ENCODE data around the gene JSRP1. TPM values are rescaled to one million over a fixed set of nuclear protein-coding genes. Genes with fewer than 3 reads are reported as not detected.

JSRP1 gene
- total RNA-seq, 2 experiments from 2014 or later, result 0.39 to 0.75 TPM

- Mint-ChIP-seq H3K4me1 (peaks cover 13% of the 10 kb centered on the region), H3K27me3 (no peaks in the 10 kb centered on the region), H3K36me3 (ENCODE audit: low read depth) (peaks cover 37% of the 10 kb centered on the region), H3K4me3 (no peak overlapping the region), H3K9me3 (ENCODE audit: low read depth) (no peaks in the 10 kb centered on the region), H3K27ac (no peak overlapping the region)
- ATAC-seq (no peak), DNase-seq (no peak)
- intact Hi-C loops (cut with DNase I, micrococcal nuclease), result no loop called here
- POLR2A ChIA-PET, result no interaction called here
- CTCF ChIA-PET, result interaction anchor here (0.6 kb wide), 1 partner anchor 529 kb away, joined by 4 read pairs; no protein-coding TSS in a partner anchor
Measured at GRCh38 chr19:2219726-2220125, 36.5 kb downstream of the JSRP1 start.

- intact Hi-C loops (cut with DNase I, micrococcal nuclease), result no loop called here
- ATAC-seq (no peak), DNase-seq (no peak)
- Mint-ChIP-seq H3K9me3 (ENCODE audit: low read depth) (no peaks in the 10 kb centered on the region), H3K36me3 (ENCODE audit: low read depth) (peaks cover 32% of the 10 kb centered on the region), H3K4me1 (peaks cover 17% of the 10 kb centered on the region), H3K27ac (no peak overlapping the region), H3K4me3 (no peak overlapping the region), H3K27me3 (no peaks in the 10 kb centered on the region)
- CTCF ChIA-PET, result no interaction called here
- POLR2A ChIA-PET, result no interaction called here
Measured at GRCh38 chr19:2217591-2217990, 38.6 kb downstream of the JSRP1 start.

- ChIA-PET POLR2A (interaction anchor here (0.6 to 1.5 kb wide), 3 partner anchors 19 to 485 kb away, joined by 4 to 7 read pairs (median 5); partner anchors contain the start of gene PLEKHJ1), CTCF (interaction anchor here (0.6 kb wide), 1 partner anchor 61 kb away, joined by 3 read pairs; no protein-coding TSS in a partner anchor)
- ATAC-seq, result no peak
- DNase-seq, result no peak
- Mint-ChIP-seq H3K36me3 (ENCODE audit: low read depth) (peaks cover 37% of the 10 kb centered on the region), H3K4me3 (no peak overlapping the region), H3K27ac (no peak overlapping the region), H3K9me3 (ENCODE audit: low read depth) (no peaks in the 10 kb centered on the region), H3K27me3 (no peaks in the 10 kb centered on the region), H3K4me1 (peaks cover 17% of the 10 kb centered on the region)
- intact Hi-C loops (cut with DNase I, micrococcal nuclease), result no loop called here
Measured at GRCh38 chr19:2216361-2217225, 39.6 kb downstream of the JSRP1 start.

GRCh38 chr19:2215281-2215751 lies 40.9 kb downstream of the JSRP1 start:
- ATAC-seq, result peak; percentile 64
- peak overlapping the region; percentile 8 for H3K27ac Mint-ChIP-seq
- peaks cover 41% of the 10 kb centered on the region for H3K36me3 Mint-ChIP-seq (ENCODE audit: low read depth)
- POLR2A ChIA-PET, result interaction anchor here (0.5 to 1.5 kb wide), 3 partner anchors 20 to 139 kb away, joined by 4 to 7 read pairs (median 5); partner anchors contain the start of gene PLEKHJ1
- H3K27me3 Mint-ChIP-seq, result no peaks in the 10 kb centered on the region
- CTCF ChIA-PET, result interaction anchor here (0.7 kb wide), 1 partner anchor 74 kb away, joined by 3 read pairs; no protein-coding TSS in a partner anchor
- H3K4me3 Mint-ChIP-seq, result no peak overlapping the region
- intact Hi-C loops (cut with DNase I, micrococcal nuclease), result no loop called here
- peak; percentile 53 for DNase-seq
- peaks cover 17% of the 10 kb centered on the region for H3K4me1 Mint-ChIP-seq
- H3K9me3 Mint-ChIP-seq (ENCODE audit: low read depth), result no peaks in the 10 kb centered on the region

- Mint-ChIP-seq H3K4me1 (peaks cover 17% of the 10 kb centered on the region), H3K4me3 (no peak overlapping the region), H3K36me3 (ENCODE audit: low read depth) (peaks cover 35% of the 10 kb centered on the region), H3K9me3 (ENCODE audit: low read depth) (no peaks in the 10 kb centered on the region), H3K27me3 (no peaks in the 10 kb centered on the region), H3K27ac (no peak overlapping the region)
- ChIA-PET CTCF (no interaction called here), POLR2A (no interaction called here)
- no peak for DNase-seq
- intact Hi-C loops (cut with DNase I, micrococcal nuclease), result no loop called here
- ATAC-seq, result no peak
Measured at GRCh38 chr19:2214251-2214650, 42.0 kb downstream of the JSRP1 start.

DNA sequence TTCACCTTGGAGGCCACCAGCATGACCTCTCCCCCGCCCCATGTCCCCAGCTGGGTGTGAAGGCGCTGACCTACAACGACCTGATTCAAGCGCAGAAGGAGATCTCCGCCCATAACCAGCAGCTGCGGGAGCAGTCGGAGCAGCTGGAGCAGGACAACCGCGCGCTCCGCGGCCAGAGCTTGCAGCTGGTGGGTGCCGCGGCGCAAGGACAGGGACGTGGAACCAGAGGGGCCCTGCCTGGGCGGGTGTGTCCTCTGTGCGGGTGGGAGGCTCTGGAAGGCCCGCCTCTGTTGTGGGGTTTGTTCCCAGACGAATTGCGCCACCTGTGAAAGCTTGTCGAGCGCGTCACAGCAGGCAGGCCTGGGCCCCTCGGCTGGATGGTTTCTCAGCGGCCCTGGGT lies 42.4 kb downstream of the JSRP1 start:
- DNase-seq, result no peak

GRCh38 chr19:2212861-2213711 lies 43.1 kb downstream of the JSRP1 start:
- ChIA-PET POLR2A (no interaction called here), CTCF (interaction anchor here (0.5 to 0.7 kb wide), 2 partner anchors 179 to 195 kb away, joined by 3 to 4 read pairs; no protein-coding TSS in a partner anchor)
- no peak for ATAC-seq
- intact Hi-C loops (cut with DNase I, micrococcal nuclease), result no loop called here
- Mint-ChIP-seq H3K36me3 (ENCODE audit: low read depth) (peaks cover 35% of the 10 kb centered on the region), H3K27me3 (no peaks in the 10 kb centered on the region), H3K4me1 (peaks cover 17% of the 10 kb centered on the region), H3K4me3 (no peak overlapping the region), H3K27ac (no peak overlapping the region), H3K9me3 (ENCODE audit: low read depth) (no peaks in the 10 kb centered on the region)
- no peak for DNase-seq

More for the DNA sequence above, 42.4 kb downstream of the JSRP1 start:
- Mint-ChIP-seq H3K9me3 (ENCODE audit: low read depth) (no peaks in the 10 kb centered on the region), H3K27me3 (no peaks in the 10 kb centered on the region), H3K27ac (no peak overlapping the region), H3K4me3 (no peak overlapping the region), H3K4me1 (peaks cover 17% of the 10 kb centered on the region), H3K36me3 (ENCODE audit: low read depth) (peaks cover 35% of the 10 kb centered on the region)
- ATAC-seq, result no peak
- intact Hi-C loops (cut with DNase I, micrococcal nuclease), result no loop called here
- POLR2A ChIA-PET, result no interaction called here
- CTCF ChIA-PET, result interaction anchor here (0.5 kb wide), 1 partner anchor 196 kb away, joined by 3 read pairs; no protein-coding TSS in a partner anchor

GRCh38 chr19:2210987-2211740 lies 45.1 kb downstream of the JSRP1 start:
- H3K4me1 Mint-ChIP-seq, result peaks cover 17% of the 10 kb centered on the region
- ChIA-PET POLR2A (no interaction called here), CTCF (no interaction called here)
- no peaks in the 10 kb centered on the region for H3K27me3 Mint-ChIP-seq
- intact Hi-C loops (cut with DNase I, micrococcal nuclease), result no loop called here
- H3K4me3 Mint-ChIP-seq, result no peak overlapping the region
- no peak for ATAC-seq
- H3K27ac Mint-ChIP-seq, result no peak overlapping the region
- H3K9me3 Mint-ChIP-seq (ENCODE audit: low read depth), result no peaks in the 10 kb centered on the region
- no peak for DNase-seq
- peaks cover 28% of the 10 kb centered on the region for H3K36me3 Mint-ChIP-seq (ENCODE audit: low read depth)

- intact Hi-C loops (cut with DNase I, micrococcal nuclease), result no loop called here
- no peak overlapping the region for H3K4me3 Mint-ChIP-seq
- no peak overlapping the region for H3K27ac Mint-ChIP-seq
- H3K4me1 Mint-ChIP-seq, result peaks cover 9% of the 10 kb centered on the region
- H3K36me3 Mint-ChIP-seq (ENCODE audit: low read depth), result peaks cover 19% of the 10 kb centered on the region
- DNase-seq (no peak), ATAC-seq (no peak)
- CTCF ChIA-PET, result no interaction called here
- POLR2A ChIA-PET, result no interaction called here
- no peaks in the 10 kb centered on the region for H3K27me3 Mint-ChIP-seq
- H3K9me3 Mint-ChIP-seq (ENCODE audit: low read depth), result no peaks in the 10 kb centered on the region
Measured at GRCh38 chr19:2210206-2210605, 46.0 kb downstream of the JSRP1 start.

DNA sequence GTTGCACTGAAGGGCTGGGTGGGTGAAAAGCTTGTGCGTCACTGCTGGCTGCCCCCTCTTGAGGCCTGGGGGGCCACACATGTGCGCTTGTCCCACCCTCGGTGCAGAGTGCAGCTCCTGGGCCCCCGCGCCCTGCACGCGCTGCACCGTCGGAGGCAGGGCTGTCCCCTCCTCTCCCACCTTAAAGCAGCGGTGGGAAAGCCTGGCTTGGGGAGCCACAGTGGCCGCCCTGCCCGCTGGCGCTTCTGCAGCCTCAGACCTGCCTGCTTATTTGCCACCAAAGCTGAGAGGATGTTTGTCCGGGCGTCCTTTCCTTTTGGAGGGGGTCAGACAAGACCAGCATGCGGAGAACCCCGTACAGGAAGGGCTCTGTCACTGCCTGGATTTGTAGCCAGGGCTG lies 46.8 kb downstream of the JSRP1 start:
- no peaks in the 10 kb centered on the region for H3K9me3 Mint-ChIP-seq (ENCODE audit: low read depth)
- ChIA-PET POLR2A (no interaction called here), CTCF (no interaction called here)
- ATAC-seq (no peak), DNase-seq (no peak)
- H3K4me1 Mint-ChIP-seq, result peaks cover 2% of the 10 kb centered on the region
- H3K36me3 Mint-ChIP-seq (ENCODE audit: low read depth), result peaks cover 14% of the 10 kb centered on the region
- H3K27me3 Mint-ChIP-seq, result no peaks in the 10 kb centered on the region
- intact Hi-C loops (cut with DNase I, micrococcal nuclease), result no loop called here
- H3K4me3 Mint-ChIP-seq, result no peak overlapping the region
- no peak overlapping the region for H3K27ac Mint-ChIP-seq

GRCh38 chr19:2208975-2209374 lies 47.2 kb downstream of the JSRP1 start:
- POLR2A ChIA-PET, result no interaction called here
- H3K4me1 Mint-ChIP-seq, result no peaks in the 10 kb centered on the region
- intact Hi-C loops (cut with DNase I, micrococcal nuclease), result no loop called here
- H3K27me3 Mint-ChIP-seq, result no peaks in the 10 kb centered on the region
- DNase-seq (no peak), ATAC-seq (no peak)
- no peak overlapping the region for H3K27ac Mint-ChIP-seq
- CTCF ChIA-PET, result no interaction called here
- H3K9me3 Mint-ChIP-seq (ENCODE audit: low read depth), result no peaks in the 10 kb centered on the region
- peaks cover 16% of the 10 kb centered on the region for H3K36me3 Mint-ChIP-seq (ENCODE audit: low read depth)
- no peak overlapping the region for H3K4me3 Mint-ChIP-seq
